Chondrocyte (in vitro differentiated cells): Measurements from ENCODE around the gene MDN1. TPM values are rescaled to one million over a fixed set of nuclear protein-coding genes. Genes with fewer than 3 reads are reported as not detected.

Source experiments
- DNase-seq: peaks from one replicate; pipeline ENCODE4 v3.0.0; 2021; ENCODE audit warnings: mixed read lengths, low spot score
- H3K27ac Mint-ChIP-seq: one replicate; pipeline ENCODE4 v1.8.0; 2021; ENCODE audit warnings: mild to moderate bottlenecking, moderate library complexity, mixed read lengths; ENCODE audit not compliant: unreplicated experiment
- H3K27me3 Mint-ChIP-seq: 2 replicates; pipeline ENCODE4 v1.8.0; 2021; ENCODE audit warnings: low read depth, mixed read lengths
- H3K36me3 Mint-ChIP-seq: 2 replicates; pipeline ENCODE4 v1.8.0; 2021; ENCODE audit warnings: low read depth, mixed read lengths
- H3K4me1 Mint-ChIP-seq: 2 replicates; pipeline ENCODE4 v1.8.0; 2021; ENCODE audit warnings: low read depth, mild to moderate bottlenecking, mixed read lengths
- H3K4me3 Mint-ChIP-seq: one replicate; pipeline ENCODE4 v1.8.0; 2021; ENCODE audit warnings: mild to moderate bottlenecking, moderate library complexity, mixed read lengths; ENCODE audit not compliant: unreplicated experiment
- H3K9me3 Mint-ChIP-seq: 2 replicates; pipeline ENCODE4 v1.8.0; 2021; ENCODE audit warnings: low read depth, mixed read lengths
- CTCF ChIP-seq: fragments of 200-600 bp; sonication (generic); IDR thresholded peaks from 2 replicates; pipeline ENCODE4 v1.5.0; 2021; ENCODE audit warnings: antibody characterized with exemption, mild to moderate bottlenecking, moderate library complexity
- total RNA-seq: library from RNA; stranded (reverse); gene quantifications from 3 replicates; pipeline ENCODE4 v1.2.1, GENCODE V29; 2021

Gene MDN1
- total RNA-seq, 1 donor from 2014 or later: 35.8 TPM

- H3K9me3 Mint-ChIP-seq: no peaks in the 10 kb centered on the region
- no peak overlapping the region for H3K27ac Mint-ChIP-seq
- H3K4me3 Mint-ChIP-seq: no peak overlapping the region
- DNase-seq: no peak
- H3K27me3 Mint-ChIP-seq: no peaks in the 10 kb centered on the region
- H3K36me3 Mint-ChIP-seq: peaks cover 40% of the 10 kb centered on the region
- no peaks in the 10 kb centered on the region for H3K4me1 Mint-ChIP-seq
- TF ChIP-seq CTCF: no peak
Observed at GRCh38 chr6:89681983-89682564, 137.5 kb downstream of the MDN1 start.

- no peak for DNase-seq
- Mint-ChIP-seq H3K36me3 (peaks cover 40% of the 10 kb centered on the region), H3K9me3 (no peaks in the 10 kb centered on the region), H3K27me3 (no peaks in the 10 kb centered on the region), H3K4me3 (no peak overlapping the region), H3K4me1 (peaks cover 6% of the 10 kb centered on the region), H3K27ac (no peak overlapping the region)
- no peak for TF ChIP-seq CTCF
Observed at GRCh38 chr6:89680551-89680950, 139.0 kb downstream of the MDN1 start.

- Mint-ChIP-seq H3K36me3 (peaks cover 40% of the 10 kb centered on the region), H3K9me3 (no peaks in the 10 kb centered on the region), H3K4me3 (no peak overlapping the region), H3K4me1 (peaks cover 6% of the 10 kb centered on the region), H3K27me3 (no peaks in the 10 kb centered on the region), H3K27ac (no peak overlapping the region)
- DNase-seq: no peak
- no peak for TF ChIP-seq CTCF
Observed at GRCh38 chr6:89680150-89680549, 139.4 kb downstream of the MDN1 start.

GRCh38 chr6:89679215-89680120 is 140.1 kb downstream of the MDN1 start:
- no peak overlapping the region for H3K27ac Mint-ChIP-seq
- no peaks in the 10 kb centered on the region for H3K9me3 Mint-ChIP-seq
- no peak overlapping the region for H3K4me3 Mint-ChIP-seq
- H3K27me3 Mint-ChIP-seq: no peaks in the 10 kb centered on the region
- no peak for TF ChIP-seq CTCF
- peaks cover 6% of the 10 kb centered on the region for H3K4me1 Mint-ChIP-seq
- H3K36me3 Mint-ChIP-seq: peaks cover 34% of the 10 kb centered on the region
- DNase-seq: no peak

GRCh38 chr6:89678531-89678930 is 141.1 kb downstream of the MDN1 start:
- Mint-ChIP-seq H3K36me3 (peaks cover 36% of the 10 kb centered on the region), H3K27ac (no peak overlapping the region), H3K9me3 (no peaks in the 10 kb centered on the region), H3K4me3 (no peak overlapping the region), H3K27me3 (no peaks in the 10 kb centered on the region), H3K4me1 (peaks cover 6% of the 10 kb centered on the region)
- no peak for DNase-seq
- TF ChIP-seq CTCF: no peak
